GM21447 (cell line): ENCODE measurements around the gene ATP6V0B.

Experiments used
- ATAC-seq: cut with Tn5 transposase; IDR thresholded peaks from one replicate; pipeline ENCODE4 v1.9.1; 2021; ENCODE audit not compliant: unreplicated experiment

Gene ATP6V0B

GRCh38 chr1:43945674-43946235 is 29.0 kb upstream of the ATP6V0B start:
- ATAC-seq: no peak

- peak; percentile 90 for ATAC-seq
Observed at GRCh38 chr1:43946236-43947060, 28.3 kb upstream of the ATP6V0B start, which contains the start of gene IPO13. Gene IPO13 (plus strand): TSS chr1:43946950. CDS start chr1:43947601, 651 bp downstream.

DNA sequence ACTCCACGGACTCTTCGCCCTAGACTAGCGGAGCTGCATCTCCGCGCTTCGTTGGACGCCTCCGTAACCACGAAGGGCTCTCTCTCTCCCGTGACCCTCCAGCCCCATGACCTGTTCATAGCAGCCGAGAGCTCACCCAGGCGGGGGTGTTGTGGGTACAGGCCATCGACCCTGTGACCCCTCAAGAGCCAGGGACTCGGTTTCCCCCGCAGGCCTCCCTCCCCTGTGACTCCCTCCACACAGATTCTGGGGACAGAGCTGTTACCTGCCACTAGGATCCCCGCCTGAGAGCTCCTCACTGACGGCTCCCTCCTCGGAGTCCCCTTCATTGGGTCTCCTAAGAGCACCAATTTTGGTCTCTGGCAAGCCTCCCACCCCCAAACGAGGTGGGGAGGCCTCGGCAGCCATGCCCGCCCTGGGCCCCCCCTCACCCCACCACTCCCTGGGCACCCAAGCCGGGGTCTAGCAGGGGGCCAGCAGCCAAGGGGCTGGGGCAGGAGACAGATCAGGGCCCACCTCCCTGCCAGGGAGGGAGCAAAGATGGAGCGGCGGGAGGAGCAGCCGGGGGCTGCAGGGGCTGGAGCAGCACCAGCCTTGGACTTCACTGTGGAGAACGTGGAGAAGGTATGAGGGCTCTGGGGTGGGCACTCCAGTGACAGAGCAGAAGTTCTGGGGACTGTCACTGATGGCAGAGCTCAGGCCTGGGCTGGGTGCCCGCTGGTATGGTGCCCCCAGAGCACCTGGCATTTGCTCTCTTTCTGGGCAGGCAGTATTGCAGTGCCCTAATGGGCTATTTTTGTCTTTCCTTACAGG is 27.5 kb upstream of the ATP6V0B start:
- no peak for ATAC-seq

DNA sequence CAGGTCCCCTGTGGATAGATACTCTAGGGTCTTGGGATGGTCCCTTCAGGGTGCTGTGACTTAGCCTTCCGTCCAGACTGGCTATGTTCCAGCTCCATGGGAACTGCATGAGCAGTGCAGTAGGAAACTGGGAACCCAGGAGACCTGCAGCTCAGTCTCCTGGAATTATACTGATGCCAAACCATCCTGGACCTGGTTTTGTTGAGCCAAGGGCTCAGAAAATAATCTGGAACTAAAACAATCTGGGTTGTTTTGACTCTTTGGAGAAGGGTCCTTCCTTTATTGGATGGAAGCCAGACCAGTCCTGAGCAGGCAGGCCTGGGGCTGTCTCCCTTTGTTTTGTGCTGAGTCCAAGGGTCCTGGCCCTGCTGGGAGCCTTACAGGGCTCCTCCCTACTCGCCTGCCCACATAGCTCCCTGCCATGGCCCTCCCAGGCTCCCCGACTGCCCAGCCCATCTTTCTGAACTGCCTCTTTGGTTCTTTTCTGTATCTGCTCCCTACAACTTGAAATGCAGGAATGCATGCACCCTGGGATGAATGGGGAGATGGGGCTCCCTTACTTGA is 26.8 kb upstream of the ATP6V0B start:
- ATAC-seq: no peak

- no peak for ATAC-seq
Observed at GRCh38 chr1:43949678-43950077, 25.1 kb upstream of the ATP6V0B start.

GRCh38 chr1:43951021-43951985 is 23.5 kb upstream of the ATP6V0B start:
- ATAC-seq: no peak

GRCh38 chr1:43952731-43953346 is 21.9 kb upstream of the ATP6V0B start:
- no peak for ATAC-seq

DNA sequence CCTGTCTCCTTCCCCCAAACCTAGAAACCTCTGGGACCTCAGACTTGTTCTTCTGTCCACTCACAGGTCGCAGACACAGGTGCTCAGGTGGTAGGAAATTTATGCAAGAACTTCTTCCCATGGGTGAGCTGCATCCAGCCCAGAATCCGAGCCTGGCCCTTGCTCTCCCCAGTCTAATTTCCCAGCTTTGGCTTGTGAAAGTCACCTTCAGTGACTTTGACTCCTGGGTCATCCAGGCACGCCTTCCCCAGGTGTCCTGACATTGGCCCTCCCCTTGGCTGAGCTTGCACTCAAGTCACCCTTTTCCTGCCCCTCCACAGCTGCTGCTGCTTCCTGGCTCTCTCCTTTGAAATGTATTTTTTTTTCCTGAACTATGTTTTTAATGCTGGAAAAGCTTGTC is 21.4 kb upstream of the ATP6V0B start:
- no peak for ATAC-seq

DNA sequence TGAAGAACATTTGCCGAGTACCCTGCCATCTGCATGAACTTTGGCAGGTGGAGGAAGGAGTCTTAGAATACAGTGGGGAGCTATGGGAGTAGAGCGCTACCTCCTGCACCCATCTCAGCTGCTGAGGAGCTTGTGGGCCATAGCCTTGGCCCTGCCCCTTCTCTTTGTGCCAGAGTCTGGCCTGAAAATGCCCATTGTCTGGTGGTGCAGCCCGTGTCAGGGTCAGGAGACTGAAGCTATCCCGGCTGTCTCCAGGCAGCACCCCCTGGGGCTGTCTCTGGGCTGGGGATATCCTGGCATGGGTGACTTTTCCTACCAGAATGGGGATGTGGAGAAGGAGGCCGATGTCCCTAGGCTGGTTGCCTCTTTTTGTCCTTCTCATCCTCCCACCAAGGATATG is 20.7 kb upstream of the ATP6V0B start:
- no peak for ATAC-seq

DNA sequence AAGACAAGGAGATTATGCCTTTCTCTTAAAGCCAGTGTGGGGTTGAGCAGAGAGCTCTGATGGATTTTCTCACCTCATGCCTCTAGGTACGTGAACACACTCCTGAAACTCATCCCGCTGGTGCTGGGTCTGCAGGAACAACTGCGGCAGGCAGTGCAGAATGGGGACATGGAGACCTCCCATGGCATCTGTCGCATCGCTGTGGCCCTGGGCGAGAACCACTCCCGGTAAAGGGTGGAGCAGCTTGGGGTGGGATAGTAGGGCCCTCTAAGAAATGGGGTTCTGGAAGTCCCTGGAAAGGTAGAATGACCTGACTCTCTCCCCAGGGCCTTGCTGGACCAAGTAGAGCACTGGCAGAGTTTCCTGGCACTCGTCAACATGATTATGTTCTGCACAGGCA is 18.5 kb upstream of the ATP6V0B start:
- ATAC-seq: no peak

GRCh38 chr1:43957407-43958040 is 17.2 kb upstream of the ATP6V0B start:
- ATAC-seq: no peak

DNA sequence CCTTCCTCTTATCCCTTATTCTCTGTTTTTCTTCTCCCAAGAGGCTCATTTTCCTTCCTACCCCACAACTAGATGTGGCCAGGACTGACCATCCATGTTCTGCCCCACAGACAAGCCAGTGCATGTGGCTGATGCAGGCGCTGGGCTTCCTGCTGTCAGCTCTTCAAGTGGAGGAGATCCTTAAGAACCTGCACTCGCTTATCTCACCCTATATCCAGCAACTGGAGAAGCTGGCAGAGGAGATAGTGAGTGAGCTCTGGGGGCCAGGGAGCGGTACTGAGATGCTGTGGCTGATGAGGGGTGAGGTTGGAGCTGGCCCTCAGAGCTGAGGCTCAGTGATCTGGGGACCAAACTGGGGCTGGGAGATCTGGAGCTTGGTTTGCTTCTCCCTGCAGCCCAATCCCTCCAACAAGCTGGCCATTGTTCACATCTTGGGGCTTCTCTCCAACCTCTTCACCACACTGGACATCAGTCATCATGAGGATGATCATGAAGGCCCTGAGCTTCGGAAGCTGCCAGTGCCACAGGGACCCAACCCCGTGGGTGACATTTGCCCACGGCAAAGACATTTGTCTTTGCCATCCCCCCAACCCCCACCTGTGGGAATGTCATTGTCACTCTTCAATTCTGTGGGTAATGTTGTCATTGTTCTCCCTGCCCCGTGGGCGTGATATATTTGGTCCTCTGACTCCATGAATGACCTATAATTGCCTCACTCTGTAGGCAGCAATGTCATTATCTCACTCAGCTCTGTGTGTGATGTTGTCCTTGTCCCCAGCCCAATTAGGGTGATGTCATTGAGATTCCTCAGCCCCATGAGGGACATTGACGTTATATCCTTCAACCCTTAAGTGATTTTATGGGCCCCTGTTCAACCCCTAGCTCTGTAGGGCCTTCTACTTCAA is 16.2 kb upstream of the ATP6V0B start:
- no peak for ATAC-seq

GRCh38 chr1:43960798-43961197 is 14.0 kb upstream of the ATP6V0B start:
- ATAC-seq: no peak

DNA sequence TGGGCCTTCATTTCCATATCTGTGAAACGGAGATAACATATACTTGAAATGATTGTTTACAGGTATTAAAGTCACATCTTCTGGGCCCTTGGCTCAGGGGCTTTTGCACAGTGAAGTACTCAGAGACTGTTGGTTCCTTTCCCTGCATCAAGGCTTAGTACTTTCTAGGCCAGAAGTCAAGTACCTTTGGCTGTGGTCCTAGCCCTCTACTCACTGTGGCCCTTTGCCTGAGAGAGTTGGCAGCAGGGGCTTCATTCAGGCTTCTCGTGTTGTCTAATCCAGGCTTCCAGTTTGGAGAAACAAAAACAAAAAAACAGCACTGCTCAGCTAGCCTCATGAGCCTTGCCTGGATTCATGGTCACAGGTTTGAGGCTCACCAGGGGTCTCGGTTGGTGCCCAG is 13.1 kb upstream of the ATP6V0B start:
- ATAC-seq: no peak

DNA sequence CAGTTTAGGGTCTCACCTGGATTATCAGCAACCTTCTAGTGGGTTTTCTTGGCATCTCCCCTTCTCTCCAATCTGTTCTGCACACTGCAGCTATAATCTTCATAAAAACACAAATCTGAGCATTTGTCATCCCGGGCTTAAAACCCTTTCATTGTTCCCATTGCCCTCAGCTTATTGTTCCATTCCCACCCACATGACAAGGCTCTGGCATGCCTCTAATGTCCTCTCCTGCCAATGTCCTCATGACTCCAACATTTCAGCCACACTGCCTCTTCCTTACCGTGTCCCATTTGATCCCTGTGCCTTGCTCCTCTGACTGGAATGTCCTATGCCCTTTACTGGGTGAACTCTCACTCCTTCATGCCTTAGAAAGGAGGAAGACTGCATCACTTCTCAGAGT is 12.4 kb upstream of the ATP6V0B start:
- ATAC-seq: no peak

DNA sequence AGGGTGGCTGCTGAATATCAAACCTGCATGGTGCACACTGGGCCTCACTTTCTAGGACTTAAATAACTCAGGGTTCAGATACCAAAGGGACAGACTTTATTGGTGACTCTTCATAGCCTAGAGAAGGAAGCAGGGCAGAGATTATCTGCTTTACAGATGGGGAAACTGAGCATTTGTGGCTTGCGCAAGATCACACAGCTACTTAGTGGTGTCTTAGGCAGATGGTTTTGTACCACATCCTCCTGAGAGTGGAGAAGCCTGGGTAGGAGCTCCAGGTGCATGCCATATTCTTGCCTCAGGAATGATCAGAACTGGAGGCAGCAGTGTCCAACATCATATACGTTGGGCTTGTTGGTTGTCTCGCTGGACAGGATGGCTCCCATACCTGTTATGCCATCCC is 11.8 kb upstream of the ATP6V0B start:
- no peak for ATAC-seq

- no peak for ATAC-seq
Observed at GRCh38 chr1:43963890-43964289, 10.9 kb upstream of the ATP6V0B start.

DNA sequence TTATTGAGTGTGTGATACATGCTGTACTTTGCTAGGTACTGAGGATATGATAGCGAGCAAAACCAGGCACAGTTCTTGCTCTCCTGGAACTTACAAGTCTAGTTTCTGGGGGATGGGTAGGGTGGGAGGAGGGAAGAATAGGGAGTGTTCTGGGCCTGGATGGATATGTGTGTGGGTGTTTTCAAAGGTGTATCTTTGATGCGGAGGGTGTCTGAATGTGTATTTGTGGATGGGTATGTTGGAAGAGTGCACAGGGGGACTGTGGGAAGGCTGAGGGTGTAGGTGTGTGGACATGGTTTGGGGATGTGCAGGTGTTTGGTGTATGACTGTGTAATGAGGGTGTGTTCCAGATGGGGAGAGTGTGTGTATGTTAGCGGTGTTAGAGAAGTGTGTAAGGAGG is 9.4 kb upstream of the ATP6V0B start:
- ATAC-seq: no peak
